HAP-1 (cell line): ENCODE results near the gene CENPVL1.

Experiments used
- DNase-seq, 2 experiments: peaks; one replicate each; pipeline ENCODE4 v3.0.0-alpha.2; 2016 to 2020; ENCODE audit warnings: low spot score in 2 of 2
- H3K27me3 ChIP-seq: fragments of 250-450 bp; sonication (Bioruptor Pico); 2 replicates; pipeline ENCODE4 v1.5.1; 2020; ENCODE audit warnings: low read depth, mild to moderate bottlenecking, moderate library complexity
- H3K36me3 ChIP-seq: fragments of 250-450 bp; sonication (Bioruptor Pico); replicated peaks from 2 replicates; pipeline ENCODE4 v1.5.1; 2020; ENCODE audit warnings: mild to moderate bottlenecking
- H3K4me1 ChIP-seq: fragments of 250-450 bp; sonication (Bioruptor Pico); 2 replicates; pipeline ENCODE4 v1.5.1; 2020; ENCODE audit warnings: mild to moderate bottlenecking
- H3K4me3 ChIP-seq: fragments of 250-450 bp; sonication (Bioruptor Pico); 2 replicates; pipeline ENCODE4 v1.5.1; 2020; ENCODE audit warnings: mild to moderate bottlenecking, moderate library complexity
- H3K9me3 ChIP-seq: fragments of 250-450 bp; sonication (Bioruptor Pico); 2 replicates; pipeline ENCODE4 v1.5.1; 2020; ENCODE audit warnings: mild to moderate bottlenecking, moderate library complexity
- in situ Hi-C: fragments of 300-500 bp; cut with MboI; formaldehyde crosslinking; loops from 3 replicates; pipeline ENCODE4 v1.14.3; 2020; ENCODE audit warnings: low sequenced_read_pairs, inconsistent platforms, mixed read lengths

CENPVL1 gene

DNA sequence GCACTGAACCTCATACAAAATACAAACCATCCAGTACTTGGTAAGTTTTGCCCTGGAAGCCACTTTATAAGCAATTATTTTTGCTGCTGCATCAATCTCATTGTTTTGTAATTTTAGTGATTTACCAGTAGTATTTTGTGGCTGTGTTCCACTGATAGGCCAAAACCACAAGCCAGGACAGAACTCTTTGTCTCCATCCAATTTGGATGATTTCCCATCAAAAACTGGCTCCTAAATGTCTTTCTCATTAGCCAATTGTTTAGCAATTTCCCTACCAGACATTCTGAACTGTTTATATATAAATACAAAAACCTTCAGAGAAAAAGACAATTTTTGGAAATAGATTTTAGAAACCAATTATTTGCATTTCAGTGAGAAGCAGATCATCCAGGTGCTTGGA, 37.4 kb downstream of the CENPVL1 start:
- Histone ChIP-seq H3K36me3 (no peaks in the 10 kb centered on the region), H3K4me3 (no peak overlapping the region), H3K27me3 (0 out of 2 replicates have a peak, but pooled peaks cover 3% of the 10 kb centered on the region), H3K9me3 (no peaks in the 10 kb centered on the region; the same call in 1 of the 2 replicates), H3K4me1 (peaks cover 5% of the 10 kb centered on the region)
- in situ Hi-C loops: no loop called here
- DNase-seq: no peak

DNA sequence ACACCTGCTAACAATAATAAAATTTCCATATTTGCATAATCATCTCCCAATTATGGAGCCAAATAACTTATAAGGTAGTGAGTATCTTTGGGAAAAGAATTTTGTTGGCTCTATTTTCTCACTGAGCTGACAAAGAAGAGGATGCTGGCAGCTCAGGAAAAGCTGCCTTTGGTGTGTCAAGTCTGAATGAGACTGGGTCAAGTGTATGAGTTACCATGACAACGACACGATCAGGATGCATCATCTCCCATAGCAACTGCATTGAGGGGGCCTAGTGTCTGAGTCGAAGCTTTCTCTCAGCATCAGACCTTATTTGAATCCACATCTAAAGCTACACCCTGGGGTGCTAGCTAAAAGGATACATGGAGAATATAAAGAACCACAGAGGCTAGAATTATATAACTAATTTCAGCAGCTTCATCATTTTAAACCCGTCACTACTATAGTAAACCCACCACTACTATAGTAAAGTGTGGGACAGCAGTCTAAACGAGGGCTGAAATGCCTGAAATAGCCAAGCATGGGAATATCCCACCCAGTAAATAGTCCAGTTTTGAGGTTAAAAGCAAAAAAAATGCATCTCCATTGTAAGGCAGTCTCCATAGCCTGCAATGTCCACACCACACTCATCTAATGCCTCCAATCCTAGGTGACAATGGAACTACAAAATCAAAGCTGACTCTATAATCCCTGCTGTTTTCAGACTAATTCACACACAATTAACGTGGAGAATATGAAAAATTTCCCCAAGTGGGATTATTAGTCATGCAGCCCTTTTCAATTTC, 48.9 kb downstream of the CENPVL1 start:
- H3K36me3 ChIP-seq: no peaks in the 10 kb centered on the region
- no peak overlapping the region for H3K4me3 ChIP-seq
- H3K27me3 ChIP-seq: peaks cover 5% of the 10 kb centered on the region; the same call in 1 of the 2 replicates
- in situ Hi-C loops: no loop called here
- H3K4me1 ChIP-seq: no peaks in the 10 kb centered on the region
- no peak for DNase-seq
- no peaks in the 10 kb centered on the region for H3K9me3 ChIP-seq

- no peak for DNase-seq
- in situ Hi-C loops: no loop called here
- no peaks in the 10 kb centered on the region for H3K27me3 ChIP-seq
These were observed 50.3 kb downstream of the CENPVL1 start for GRCh38 chrX:51760657-51761056.

More at GRCh38 chrX:51760657-51761056, 50.3 kb downstream of the CENPVL1 start:
- Histone ChIP-seq H3K4me1 (no peaks in the 10 kb centered on the region), H3K9me3 (no peaks in the 10 kb centered on the region), H3K36me3 (no peaks in the 10 kb centered on the region), H3K4me3 (no peak overlapping the region)
